OCI-LY7 (cell line): ENCODE results near the gene CARMIL1. TPM values are rescaled to one million over a fixed set of nuclear protein-coding genes. Genes with fewer than 3 reads are reported as not detected.

Experiments used
- BruUV-seq: library from RNA; stranded (reverse); fragments of 400-500 nt; replicated peaks from 2 replicates; lab custom pipeline; 2021; lab: Mats Ljungman, UMichigan
- CTCF ChIA-PET: fragments of 300-600 bp; sonication (Branson Sonifier 250); formaldehyde crosslinking; loops from one replicate; lab custom pipeline; 2022; ENCODE audit warnings: antibody characterized with exemption; ENCODE audit not compliant: unreplicated experiment; lab: Charles Lee
- POLR2A ChIA-PET: fragments of 300-600 bp; sonication (Branson Sonifier 250); formaldehyde crosslinking; loops from one replicate; lab custom pipeline; 2022; ENCODE audit warnings: antibody characterized with exemption; lab: Charles Lee
- DNase-seq: peaks from one replicate; pipeline ENCODE4 v3.0.0-alpha.2; 2015; ENCODE audit warnings: low spot score
- H2AFZ ChIP-seq: fragments of 200-600 bp; sonication (generic), shearing (Covaris generic); 2 replicates; pipeline ENCODE4 v1.6.1; 2014; ENCODE audit warnings: mild to moderate bottlenecking, antibody characterized with exemption, low read length, moderate library complexity
- H3K27ac ChIP-seq: fragments of 200-600 bp; sonication (generic); 2 replicates; pipeline ENCODE4 v1.5.1; 2014; ENCODE audit warnings: mixed run types, low read depth, mild to moderate bottlenecking, moderate library complexity, low read length, inconsistent platforms; ENCODE audit not compliant: poor library complexity, severe bottlenecking
- H3K36me3 ChIP-seq: fragments of 200-600 bp; sonication (generic); 2 replicates; pipeline ENCODE4 v1.6.1; 2014; ENCODE audit warnings: mild to moderate bottlenecking, antibody characterized with exemption, low read length, moderate library complexity, mixed read lengths; ENCODE audit not compliant: insufficient read depth
- H3K4me1 ChIP-seq: fragments of 200-600 bp; sonication (generic); 2 replicates; pipeline ENCODE4 v1.5.1; 2014; ENCODE audit warnings: mild to moderate bottlenecking, low read length; ENCODE audit not compliant: insufficient read depth, poor library complexity, severe bottlenecking
- H3K4me2 ChIP-seq: fragments of 200-600 bp; sonication (generic); 2 replicates; pipeline ENCODE4 v1.6.1; 2014; ENCODE audit warnings: mild to moderate bottlenecking, low read length
- H3K4me3 ChIP-seq: fragments of 200-600 bp; sonication (generic); 2 replicates; pipeline ENCODE4 v1.5.1; 2014; ENCODE audit warnings: mild to moderate bottlenecking, low read depth, low read length; ENCODE audit not compliant: poor library complexity, severe bottlenecking
- H3K79me2 ChIP-seq: fragments of 200-600 bp; sonication (generic); 2 replicates; pipeline ENCODE4 v1.6.1; 2016; ENCODE audit warnings: low read depth, mild to moderate bottlenecking, low read length, moderate library complexity, mixed read lengths; ENCODE audit not compliant: insufficient read depth
- H3K9me2 ChIP-seq: fragments of 200-600 bp; sonication (generic); 2 replicates; pipeline ENCODE4 v1.6.1; 2016; ENCODE audit warnings: mild to moderate bottlenecking, low read length, mixed read lengths; ENCODE audit not compliant: insufficient read depth
- H3K9me3 ChIP-seq: fragments of 200-600 bp; sonication (generic); 2 replicates; pipeline ENCODE4 v1.6.1; 2014; ENCODE audit warnings: mild to moderate bottlenecking, mixed run types, low read length, mixed read lengths
- H4K20me1 ChIP-seq: fragments of 200-600 bp; sonication (generic); 2 replicates; pipeline ENCODE4 v1.6.1; 2014; ENCODE audit warnings: mild to moderate bottlenecking, antibody characterized with exemption, low read length, moderate library complexity, mixed read lengths; ENCODE audit not compliant: insufficient read depth
- CTCF ChIP-seq: fragments of 200-600 bp; sonication (generic); conservative IDR thresholded peaks from 2 replicates; pipeline ENCODE4 v1.5.1; 2014; ENCODE audit warnings: mild to moderate bottlenecking, antibody characterized with exemption, low read length, moderate library complexity, mixed read lengths
- EZH2phosphoT487 ChIP-seq: fragments of 200-600 bp; sonication (generic); IDR thresholded peaks from 2 replicates; pipeline ENCODE4 v1.6.1; 2018; ENCODE audit warnings: low read depth, borderline replicate concordance, mild to moderate bottlenecking, mixed run types, antibody characterized with exemption, low read length, moderate library complexity, mixed read lengths
- intact Hi-C: fragments of 100-400 bp; cut with micrococcal nuclease; formaldehyde crosslinking; loops from one replicate; pipeline ENCODE4 v1.10.0; 2022; ENCODE audit not compliant: unreplicated experiment
- total RNA-seq, 2 experiments: library from RNA; depleted of rRNA in 1 of 2; stranded (reverse); fragments of >200 nt in 1 of 2; shearing (Covaris generic) in 1 of 2; gene quantifications; 2 replicates each; pipeline ENCODE4 v1.2.3, GENCODE V29; 2014 to 2022

CARMIL1 gene
- total RNA-seq, 2 experiments from 2014 or later: 25.5 to 40.1 TPM

GRCh38 chr6:25542984-25543910, 264.1 kb downstream of the CARMIL1 start:
- no peaks in the 10 kb centered on the region for H3K4me1 ChIP-seq

GRCh38 chr6:25544833-25545232, 265.7 kb downstream of the CARMIL1 start:
- H3K27ac ChIP-seq: no peak overlapping the region
- POLR2A ChIA-PET: interaction anchor here (1.2 kb wide), 1 partner anchor 11 kb away, joined by 4 read pairs; no protein-coding TSS in a partner anchor
- no peaks in the 10 kb centered on the region for H3K9me2 ChIP-seq
- peaks cover 25% of the 10 kb centered on the region for H3K36me3 ChIP-seq
- no TSS peak for BruUV-seq
- H4K20me1 ChIP-seq: no peaks in the 10 kb centered on the region
- no peaks in the 10 kb centered on the region for H3K9me3 ChIP-seq
- CTCF ChIA-PET: no interaction called here
- no peak overlapping the region for H2AFZ ChIP-seq
- no peak overlapping the region for H3K4me2 ChIP-seq
- H3K4me3 ChIP-seq: no peak overlapping the region
- intact Hi-C loops: no loop called here
- H3K79me2 ChIP-seq: no peaks in the 10 kb centered on the region
- H3K4me1 ChIP-seq: no peaks in the 10 kb centered on the region
- no peak for DNase-seq
- TF ChIP-seq CTCF (no peak), EZH2phosphoT487 (no peak)

More at GRCh38 chr6:25542984-25543910, 264.1 kb downstream of the CARMIL1 start:
- intact Hi-C loops: no loop called here
- ChIA-PET POLR2A (interaction anchor here (0.6 to 1.7 kb wide), 2 partner anchors 47 to 823 kb away, joined by 3 read pairs; no protein-coding TSS in a partner anchor), CTCF (no interaction called here)
- Histone ChIP-seq H3K9me2 (no peaks in the 10 kb centered on the region), H3K36me3 (peaks cover 38% of the 10 kb centered on the region), H2AFZ (no peak overlapping the region), H3K9me3 (no peaks in the 10 kb centered on the region), H3K4me2 (no peak overlapping the region), H4K20me1 (no peaks in the 10 kb centered on the region), H3K4me3 (no peak overlapping the region), H3K27ac (no peak overlapping the region), H3K79me2 (no peaks in the 10 kb centered on the region)
- BruUV-seq: no TSS peak
- TF ChIP-seq EZH2phosphoT487: no peak
- TF ChIP-seq CTCF: no peak
- DNase-seq: no peak

GRCh38 chr6:25547797-25548196, 268.6 kb downstream of the CARMIL1 start:
- CTCF ChIA-PET: no interaction called here
- Histone ChIP-seq H3K9me2 (no peaks in the 10 kb centered on the region), H3K27ac (no peak overlapping the region), H3K9me3 (no peaks in the 10 kb centered on the region), H2AFZ (no peak overlapping the region), H3K4me1 (peaks cover 7% of the 10 kb centered on the region), H3K36me3 (peaks cover 9% of the 10 kb centered on the region; the same call in 1 of the 2 replicates), H3K4me3 (no peak overlapping the region), H4K20me1 (no peaks in the 10 kb centered on the region), H3K4me2 (no peak overlapping the region), H3K79me2 (no peaks in the 10 kb centered on the region)
- TF ChIP-seq CTCF (no peak), EZH2phosphoT487 (no peak)
- POLR2A ChIA-PET: no interaction called here
- intact Hi-C loops: no loop called here
- DNase-seq: no peak
- BruUV-seq: no TSS peak
